Measurements from ENCODE around the gene RNF175.

RNF175 gene

DNA sequence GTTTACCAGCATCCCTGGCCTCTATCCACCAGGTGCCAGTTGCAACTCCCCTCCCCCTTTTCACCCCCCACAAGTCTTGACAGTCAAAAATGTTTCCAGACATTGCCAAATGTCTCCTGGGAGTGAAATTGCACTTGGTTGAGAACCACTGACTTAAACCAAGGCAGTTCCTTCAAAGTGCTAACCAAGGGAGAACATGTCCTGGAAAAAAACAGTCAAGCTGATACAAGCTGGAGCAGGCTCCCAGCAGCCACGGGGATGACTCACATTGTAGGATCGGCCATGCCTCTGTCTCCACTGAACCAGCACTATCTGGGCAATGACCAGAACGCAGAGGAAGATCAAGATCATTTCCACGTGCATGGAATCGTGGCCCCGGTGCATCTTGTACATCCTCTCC is 11.4 kb downstream of the RNF175 start:
- no peak for DNase-seq (ENCODE audit: low read depth in 2 of 2)

DNA sequence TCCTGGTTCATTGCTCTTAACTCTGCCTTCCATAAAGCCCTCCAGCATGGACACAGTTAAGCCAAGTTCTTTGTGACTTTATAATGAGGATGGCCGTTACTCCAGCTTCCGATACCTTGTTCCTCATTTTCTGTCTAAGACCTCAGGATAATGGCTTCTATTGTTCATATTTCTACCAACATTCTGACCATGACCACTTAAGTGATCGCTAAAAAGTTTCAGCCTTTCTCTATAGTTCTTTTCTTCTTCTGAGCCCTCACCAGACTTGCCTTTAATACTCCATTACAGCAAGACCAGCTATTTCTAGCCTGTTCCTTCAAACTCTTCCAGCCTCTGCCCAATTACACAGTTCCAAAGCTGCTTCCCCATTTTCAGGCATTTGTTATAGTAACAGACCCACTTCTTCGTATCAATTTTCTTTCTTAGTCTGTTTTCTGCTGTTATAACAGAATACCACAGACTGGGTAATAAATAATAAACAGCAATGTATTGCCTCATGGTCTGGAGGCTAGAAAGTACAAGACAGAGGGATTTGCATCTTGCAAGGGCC is 12.3 kb downstream of the RNF175 start:
- DNase-seq (ENCODE audit: low read depth in 2 of 2) = no peak

DNA sequence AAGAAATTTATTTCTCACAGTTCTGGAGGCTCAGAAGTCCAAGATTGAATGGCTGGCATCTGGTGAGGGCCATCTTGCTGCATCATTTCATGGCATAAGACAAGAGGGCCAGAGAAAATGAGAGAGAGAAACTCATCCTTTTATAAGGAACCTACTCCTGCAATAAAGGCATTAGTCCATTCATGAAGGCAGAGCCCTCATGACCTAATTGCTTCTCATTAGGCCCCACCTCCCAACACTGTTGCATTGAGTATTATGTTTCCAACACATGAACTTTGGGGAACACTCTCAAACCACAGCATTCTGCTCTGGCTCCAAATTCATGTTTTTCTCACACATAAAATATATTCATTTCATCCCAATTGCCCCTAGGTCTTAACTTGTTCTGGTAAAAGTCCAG is 14.2 kb downstream of the RNF175 start:
- no peak for DNase-seq (ENCODE audit: low read depth in 2 of 2)

DNA sequence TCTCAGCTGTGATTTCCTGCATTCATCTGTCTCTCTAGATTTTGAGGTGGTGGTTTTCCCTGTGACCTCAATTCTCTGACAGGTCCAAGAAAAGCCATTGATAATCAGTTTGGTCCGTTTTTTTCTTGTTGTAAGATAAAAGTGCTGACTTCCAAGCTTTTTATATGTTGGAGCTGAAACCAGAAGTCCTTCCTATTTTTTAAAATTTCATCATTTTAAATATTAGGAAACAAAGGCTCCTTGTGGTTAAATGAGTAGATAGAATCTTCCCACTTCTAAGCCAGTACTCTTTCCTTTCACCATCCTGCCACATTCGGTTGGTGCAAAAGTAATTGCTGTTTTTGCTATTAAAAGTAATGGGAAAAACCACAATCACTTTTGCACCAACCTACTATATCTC is 18.3 kb downstream of the RNF175 start:
- no peak for DNase-seq (ENCODE audit: low read depth in 2 of 2)

DNA sequence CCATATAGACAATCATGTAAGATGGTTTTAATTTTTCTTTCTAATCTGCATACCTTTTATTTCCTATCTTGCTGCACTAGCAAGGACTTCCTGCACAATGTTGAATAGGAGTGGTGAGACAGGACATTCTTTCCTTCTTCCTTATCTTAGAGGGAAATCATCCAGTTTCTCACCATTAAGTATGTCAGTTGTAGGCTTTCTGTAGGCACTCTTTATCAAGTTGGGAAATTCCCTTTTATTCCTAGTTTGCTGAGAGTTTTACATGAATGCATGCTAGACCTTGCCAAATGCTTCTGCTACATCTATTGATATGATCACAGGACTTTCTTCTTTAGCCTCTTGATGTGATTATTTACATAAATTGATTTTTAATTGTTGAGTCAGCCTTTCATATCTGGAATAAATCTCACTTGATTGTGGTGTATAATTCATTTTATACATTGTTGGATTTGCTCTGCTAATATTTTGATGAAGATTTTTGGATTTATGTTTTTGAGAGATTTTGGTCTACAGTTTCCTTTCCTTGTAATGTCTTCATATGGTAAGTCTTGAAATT is 23.8 kb downstream of the RNF175 start:
- DNase-seq (ENCODE audit: low read depth in 2 of 2) = no peak

DNA sequence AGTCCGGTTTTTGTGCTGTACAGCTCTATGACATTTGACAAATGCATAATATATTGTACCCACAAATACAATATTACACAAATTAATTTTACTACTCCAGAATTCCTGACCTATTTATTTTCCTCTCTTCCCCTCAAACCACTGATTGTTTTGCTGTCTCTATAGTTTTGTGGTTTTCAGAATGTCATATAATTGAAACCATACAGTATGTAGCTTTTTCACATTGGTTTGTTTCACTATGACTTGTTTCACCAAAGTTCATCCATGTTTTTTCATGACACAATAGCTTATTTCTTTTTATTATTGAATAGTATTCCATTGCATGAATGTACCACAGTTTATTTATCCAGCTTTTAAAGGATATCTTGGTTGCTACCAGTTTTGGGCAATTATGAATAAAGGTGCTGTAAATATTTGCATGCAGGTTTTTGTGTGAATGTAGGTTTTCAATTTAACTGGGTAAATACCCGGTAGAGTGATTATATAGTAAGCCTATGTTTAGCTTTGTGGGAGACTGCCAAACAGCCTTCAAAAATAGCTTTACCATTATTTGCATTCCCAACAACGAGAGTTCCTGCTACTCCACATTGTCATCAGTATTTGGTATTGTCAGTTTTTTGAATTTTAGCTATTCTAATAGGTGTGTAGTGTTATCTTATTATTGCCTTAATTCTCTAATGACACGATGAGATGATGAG is 25.9 kb downstream of the RNF175 start:
- DNase-seq (ENCODE audit: low read depth in 2 of 2) = no peak

DNA sequence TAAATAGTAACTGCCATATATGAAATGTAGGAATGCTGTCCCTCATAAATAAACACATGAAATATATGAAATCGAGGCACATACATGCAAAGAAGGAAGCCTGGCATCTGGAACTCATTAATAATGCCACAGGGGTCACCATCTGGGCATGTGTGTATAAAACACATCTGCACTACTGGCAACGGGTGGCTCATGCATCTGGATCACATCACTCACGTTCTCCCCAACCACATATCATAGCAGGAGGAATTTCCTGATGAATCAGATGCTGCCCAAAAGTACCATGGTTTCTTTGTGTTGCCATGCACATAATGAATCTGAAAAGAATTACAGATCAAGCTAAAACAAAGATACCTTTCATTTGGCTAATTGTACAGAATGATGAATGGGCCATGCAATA is 28.6 kb downstream of the RNF175 start:
- no peak for DNase-seq (ENCODE audit: low read depth in 2 of 2)

DNA sequence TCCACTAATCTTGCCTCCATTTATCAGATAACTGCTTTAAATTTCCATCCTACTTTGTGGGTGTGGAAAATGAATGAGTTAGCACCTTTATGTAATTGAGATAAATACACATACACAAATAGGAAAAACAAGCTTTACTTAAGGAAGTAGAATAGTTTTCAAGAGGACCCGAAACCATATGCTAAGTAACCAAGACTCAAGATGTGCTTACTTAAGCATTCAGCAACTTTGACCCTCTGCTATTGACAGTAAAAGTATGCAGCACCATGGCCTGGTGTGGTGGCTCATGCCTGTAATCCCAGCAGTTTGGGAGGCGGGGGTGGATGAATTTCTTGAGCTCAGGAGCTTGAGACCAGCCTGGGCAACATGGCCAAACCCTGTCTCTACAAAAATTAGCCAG is 29.9 kb downstream of the RNF175 start:
- DNase-seq (ENCODE audit: low read depth in 2 of 2) = no peak

DNA sequence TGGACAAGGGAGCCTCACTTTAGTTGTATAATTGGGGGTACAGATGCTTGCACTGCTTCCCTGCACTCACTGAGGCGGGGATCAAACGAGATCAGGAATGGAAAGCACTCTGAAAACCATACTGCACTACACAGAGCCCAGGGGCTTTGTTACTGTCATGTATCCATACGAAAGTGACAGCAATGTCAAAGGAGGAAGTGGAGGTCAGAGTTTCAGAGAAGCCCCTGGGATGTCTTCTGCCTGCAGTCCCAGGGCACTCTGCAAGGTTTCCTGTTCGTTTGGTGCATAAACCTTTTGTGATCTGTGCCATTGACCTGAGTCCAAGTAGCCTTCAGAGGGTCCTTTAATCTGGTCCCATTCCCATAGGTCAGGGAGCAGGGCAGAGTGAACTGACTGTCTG is 31.2 kb downstream of the RNF175 start:
- no peak for DNase-seq (ENCODE audit: low read depth in 2 of 2)

DNA sequence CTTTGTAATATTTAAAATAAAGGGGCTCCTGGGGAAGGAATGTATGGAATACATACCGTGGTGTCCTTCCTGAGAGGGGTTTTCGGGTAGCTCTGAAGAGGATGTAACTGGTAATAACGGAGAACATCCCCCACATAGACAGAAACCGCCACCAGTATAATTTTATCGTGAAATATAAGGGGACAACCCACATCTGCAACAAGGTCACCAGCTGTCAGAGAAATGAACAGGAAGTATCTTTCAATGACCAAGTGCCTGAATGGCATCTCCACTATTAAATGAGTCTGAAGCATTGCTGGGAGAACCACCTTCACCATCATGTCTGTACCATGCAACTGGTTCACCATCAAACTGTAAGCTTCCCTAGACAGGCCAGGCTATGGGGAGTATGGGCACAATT is 31.7 kb downstream of the RNF175 start:
- no peak for DNase-seq (ENCODE audit: low read depth in 2 of 2)

DNA sequence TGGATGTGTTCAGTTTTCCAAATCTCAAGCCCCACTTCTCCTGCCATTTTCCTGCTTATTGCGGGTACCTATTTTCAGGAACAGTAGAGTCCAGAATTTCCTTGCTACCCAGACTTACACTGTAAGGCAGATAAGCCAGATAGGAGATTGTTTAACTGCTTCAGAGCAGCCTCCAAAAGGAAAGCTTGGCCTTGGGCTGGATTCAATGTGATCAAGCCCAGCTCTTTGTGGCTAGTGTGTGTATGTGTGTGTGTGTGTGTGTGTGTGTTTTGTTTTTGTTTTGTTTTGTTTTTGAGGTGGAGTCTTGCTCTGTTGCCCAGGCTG is 34.0 kb downstream of the RNF175 start:
- no peak for DNase-seq (ENCODE audit: low read depth in 2 of 2)

DNA sequence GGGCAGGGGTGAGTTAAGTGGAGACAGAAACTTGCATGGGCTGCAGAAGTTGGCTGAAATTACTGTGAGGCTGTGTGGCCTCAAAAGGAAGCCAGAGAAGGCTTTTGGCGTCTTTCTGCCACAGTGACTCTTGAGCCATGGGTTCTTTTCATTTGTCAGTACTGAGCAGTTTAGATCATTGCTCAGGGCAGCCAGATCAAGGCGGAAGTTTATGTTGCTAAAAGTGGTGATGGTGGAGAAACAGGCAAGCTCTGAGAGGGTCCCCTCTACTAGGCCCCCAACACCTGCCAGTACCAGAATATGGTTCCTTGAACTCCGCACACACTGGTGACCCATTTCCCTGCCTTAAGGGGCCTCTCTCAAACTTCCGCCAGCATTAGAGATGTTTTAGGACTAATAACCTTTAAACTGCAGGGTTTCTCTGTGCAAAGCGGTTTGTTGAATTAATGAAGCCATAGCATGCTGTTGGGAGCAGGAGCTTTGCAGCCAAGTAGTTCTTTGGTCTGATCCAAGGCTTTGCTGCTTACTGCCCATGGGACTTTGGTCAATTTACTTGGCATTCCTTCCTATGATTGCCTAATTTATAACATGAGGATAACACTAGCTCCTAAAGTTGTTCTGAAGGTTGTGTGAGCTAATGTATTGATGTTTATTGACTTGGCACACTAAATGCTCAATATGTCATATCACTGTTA is 34.5 kb downstream of the RNF175 start:
- DNase-seq (ENCODE audit: low read depth in 2 of 2) = no peak

DNA sequence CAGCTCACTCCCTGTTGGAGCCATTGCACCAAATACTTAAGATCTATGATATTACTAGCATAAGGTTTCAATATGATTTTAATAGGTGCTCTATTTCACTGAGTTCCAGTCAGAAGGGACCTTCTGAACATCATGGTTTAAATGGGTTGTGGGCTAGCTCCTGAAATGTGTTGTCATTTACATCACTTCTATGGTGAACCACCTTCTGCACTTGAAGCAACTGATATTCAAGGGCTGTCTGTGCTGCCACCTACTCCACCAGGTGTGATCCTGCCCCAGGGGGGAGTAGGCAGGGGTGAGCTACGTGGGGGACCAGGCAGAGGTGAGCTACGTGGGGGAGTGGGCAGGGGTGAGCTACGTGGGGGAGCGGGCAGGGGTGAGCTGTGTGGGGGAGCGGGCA is 35.2 kb downstream of the RNF175 start:
- DNase-seq (ENCODE audit: low read depth in 2 of 2) = no peak

DNA sequence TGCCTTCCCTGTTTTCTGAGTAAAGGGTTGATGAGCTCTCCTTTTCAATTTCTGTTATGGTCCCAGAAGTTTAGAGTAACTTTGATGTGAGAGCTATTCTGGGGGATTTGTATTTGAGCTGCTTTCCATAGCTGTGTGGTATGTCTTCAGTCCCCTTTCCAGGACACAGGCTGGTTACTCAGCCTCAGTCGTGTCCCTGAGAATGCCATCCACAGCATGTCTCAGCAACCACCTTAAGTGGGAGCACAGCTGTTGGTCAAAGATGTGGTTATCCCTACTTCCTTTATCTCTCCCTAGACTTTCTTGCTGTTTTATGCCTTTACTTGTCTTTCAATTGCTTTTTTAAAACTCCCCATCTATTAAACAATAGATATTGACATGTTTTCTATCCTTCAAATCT is 37.8 kb downstream of the RNF175 start:
- no peak for DNase-seq (ENCODE audit: low read depth in 2 of 2)

DNA sequence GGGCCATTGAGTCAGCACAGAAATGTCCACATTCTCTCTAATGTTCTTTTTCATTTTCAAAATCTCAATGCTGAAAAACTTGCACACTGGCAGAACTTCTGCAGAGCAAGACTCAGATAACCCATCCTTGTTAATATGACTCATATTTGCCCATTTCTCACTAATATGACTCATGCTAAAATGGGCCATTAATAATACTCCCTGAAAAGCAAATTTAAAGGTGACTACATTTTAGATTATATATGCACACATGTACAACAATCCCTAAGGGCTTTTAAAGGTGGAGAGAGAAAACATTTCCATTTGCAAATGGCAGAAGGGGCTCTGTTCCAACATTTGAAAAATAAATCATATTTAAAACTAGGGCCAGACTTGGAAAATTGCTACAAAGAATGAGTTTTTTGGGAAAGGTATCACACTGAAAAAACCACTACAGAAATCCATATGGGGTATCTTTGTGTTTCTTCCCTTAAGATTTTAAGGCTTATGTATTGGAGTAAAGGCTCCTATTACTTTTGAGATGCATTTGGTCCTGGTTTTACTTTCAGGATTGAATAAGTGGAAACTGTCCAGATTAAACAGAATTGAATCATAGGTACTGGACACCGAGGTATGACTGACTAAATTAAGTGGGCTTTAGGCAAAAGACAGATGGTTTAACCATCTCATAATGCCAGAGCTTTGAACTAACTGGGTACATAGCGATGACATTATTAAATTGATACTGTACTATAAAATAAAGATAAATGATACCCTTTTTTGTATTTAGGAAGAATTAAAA is 45.8 kb downstream of the RNF175 start:
- no peak for DNase-seq (ENCODE audit: low read depth in 2 of 2)

DNA sequence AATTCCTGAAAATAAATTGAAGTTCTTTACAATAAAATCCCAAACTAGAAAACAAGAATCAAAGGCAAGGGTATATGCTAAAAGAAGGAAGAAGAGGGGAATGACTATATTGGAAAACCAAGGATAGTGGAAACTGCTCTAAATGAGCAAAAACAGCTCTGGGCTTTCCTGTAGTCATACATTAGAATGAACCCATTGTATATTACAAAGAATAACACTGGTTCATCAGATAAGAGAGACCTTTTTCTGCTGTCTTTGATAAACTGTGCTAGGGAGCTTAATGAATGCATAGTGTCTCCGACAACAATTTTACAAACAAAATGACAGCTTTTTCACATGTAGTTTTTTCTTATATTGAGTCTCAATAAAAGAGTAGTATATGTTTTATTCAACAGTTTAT is 49.1 kb downstream of the RNF175 start:
- DNase-seq (ENCODE audit: low read depth in 2 of 2) = no peak

DNA sequence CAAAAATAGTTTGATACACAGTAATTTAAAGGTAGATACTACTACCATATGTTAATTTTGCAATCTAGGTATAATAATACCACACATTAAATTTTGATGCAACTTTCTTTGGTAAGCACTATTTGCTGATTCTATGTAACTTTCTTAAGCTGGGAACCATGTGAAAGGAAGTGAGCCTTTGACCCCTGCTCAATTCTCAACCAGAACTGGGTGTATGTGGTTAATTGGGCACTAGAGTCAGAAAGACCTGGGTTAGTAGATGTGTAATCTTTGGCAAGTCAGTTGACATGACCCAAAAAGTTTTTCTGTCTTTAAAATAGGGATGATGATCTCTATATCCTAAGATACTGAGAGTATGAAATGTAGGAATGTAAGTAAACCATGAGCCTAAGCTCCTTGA is 53.3 kb downstream of the RNF175 start:
- DNase-seq (ENCODE audit: low read depth in 2 of 2) = no peak

DNA sequence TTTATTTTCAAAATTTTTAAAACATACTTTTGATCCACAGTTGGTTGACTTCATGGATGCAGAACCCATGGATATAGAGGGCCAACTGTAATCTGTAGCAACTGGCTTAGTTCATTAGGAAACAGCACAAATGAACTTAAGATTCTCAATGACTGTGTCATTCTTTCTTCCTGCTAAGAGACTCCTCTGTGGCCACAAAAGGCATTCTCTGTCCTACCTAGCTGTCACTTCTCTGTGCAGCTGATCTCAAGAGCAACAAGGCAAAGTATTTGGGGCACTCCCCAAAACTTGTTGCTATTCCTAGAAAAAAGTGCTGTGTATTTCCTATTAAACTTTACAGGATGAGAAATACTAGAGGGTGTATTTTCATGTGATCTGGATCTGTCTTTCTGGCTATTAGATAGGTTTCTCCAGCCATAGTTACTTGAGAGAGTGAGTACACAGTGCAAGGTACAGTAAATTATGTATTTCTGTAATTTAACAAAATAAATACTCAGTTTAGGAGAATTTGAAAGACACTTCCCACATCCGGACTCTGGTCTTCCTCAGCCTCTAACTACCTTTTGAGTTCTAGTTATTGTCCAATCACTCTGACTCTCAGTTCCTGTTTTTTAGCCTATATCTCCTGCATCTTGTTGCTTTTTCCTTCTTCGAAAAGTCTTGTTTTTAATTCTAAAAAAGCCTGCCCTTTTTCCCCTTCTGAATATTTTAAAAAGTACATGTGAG is 53.9 kb downstream of the RNF175 start:
- DNase-seq (ENCODE audit: low read depth in 2 of 2) = no peak

DNA sequence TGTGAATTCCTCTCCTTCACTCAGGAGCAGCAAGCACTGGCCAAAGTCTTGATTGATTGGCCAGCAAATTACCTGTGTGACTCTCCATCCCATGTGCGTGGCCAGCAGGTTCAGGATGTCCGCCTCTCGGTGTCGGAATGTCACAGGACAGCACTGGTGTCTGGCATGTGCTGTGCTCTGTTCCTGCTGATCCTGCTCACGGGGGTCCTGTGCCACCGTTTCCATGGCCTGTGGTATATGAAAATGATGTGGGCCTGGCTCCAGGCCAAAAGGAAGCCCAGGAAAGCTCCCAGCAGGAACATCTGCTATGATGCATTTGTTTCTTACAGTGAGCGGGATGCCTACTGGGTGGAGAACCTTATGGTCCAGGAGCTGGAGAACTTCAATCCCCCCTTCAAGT is 55.3 kb downstream of the RNF175 start:
- no peak for DNase-seq (ENCODE audit: low read depth in 2 of 2)

DNA sequence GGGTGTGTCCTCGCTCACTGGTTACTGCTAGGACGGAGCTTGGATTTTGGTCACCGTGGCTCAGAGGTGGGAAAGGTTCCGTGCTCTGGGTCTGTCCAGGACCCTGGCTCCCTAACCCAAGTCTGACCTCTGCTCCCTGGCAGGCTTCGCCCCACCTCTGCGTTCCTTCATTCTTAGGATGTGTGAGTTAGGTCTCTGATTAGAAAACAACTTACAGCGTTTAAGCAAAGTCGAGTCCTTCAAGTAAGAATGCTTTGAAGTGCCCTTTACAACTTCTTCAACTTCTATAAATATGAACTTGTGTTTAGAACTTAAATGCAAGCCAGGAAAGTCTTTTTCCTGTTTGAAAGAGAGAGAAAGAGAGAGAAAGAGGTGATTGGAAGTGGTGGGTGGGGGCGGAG is 74.9 kb downstream of the RNF175 start:
- no peak for DNase-seq (ENCODE audit: low read depth in 2 of 2)

DNA sequence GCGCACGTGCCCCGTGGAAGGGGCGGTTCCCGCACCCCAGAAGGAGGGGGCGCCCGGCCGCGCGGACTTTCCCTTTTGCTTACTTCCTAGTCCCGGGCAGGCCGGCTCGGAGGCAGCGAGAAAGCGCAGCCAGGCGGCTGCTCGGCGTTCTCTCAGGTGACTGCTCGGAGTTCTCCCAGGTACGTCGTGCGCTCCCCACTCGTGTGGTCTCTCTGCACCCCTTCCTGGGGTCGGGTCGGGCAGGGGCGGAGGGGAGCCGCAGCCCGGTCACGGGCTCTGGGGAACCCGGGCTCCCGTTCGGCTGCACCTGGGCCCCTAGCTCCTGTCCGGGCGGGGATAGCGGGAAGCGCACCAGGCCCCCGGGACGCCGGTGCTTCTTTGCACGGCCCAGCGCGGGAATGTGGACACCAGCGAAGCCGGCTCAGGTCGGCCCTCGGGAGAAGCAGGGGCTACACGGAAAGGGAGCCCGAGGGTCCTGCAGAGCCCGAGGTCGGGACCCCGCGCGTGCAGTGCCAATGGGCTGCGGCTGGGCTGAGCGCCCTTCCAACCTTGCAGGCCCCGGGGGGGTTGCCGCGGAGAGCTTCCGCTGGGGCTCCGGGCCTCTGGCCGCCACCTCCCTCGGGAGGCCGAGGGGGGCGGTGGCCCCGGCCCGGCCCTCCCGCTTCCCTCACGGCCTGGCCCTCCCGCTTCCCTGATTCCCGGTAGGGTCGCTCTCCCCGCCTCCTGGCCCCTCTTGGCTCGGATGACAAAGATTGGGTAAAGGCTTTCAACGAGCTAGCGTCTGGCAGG is 75.4 kb downstream of the RNF175 start, which contains the start of gene TLR2:
Gene TLR2, plus strand, starts transcription at position 99 of the 789 bp plus-strand sequence. CDS start 18,628 bp downstream, outside the sequence.
- DNase-seq (ENCODE audit: low read depth in 2 of 2) = peak; percentile 24 to 33
